HFFc6 (cell line): ENCODE data around the gene ZNF792. TPM values are rescaled to one million over a fixed set of nuclear protein-coding genes. Genes with fewer than 3 reads are reported as not detected.
A peak's percentile ranks its signal among the peaks of the same experiment; 100 is the strongest.
"Not testable (repeated sequence)": the region's sequence is repeated elsewhere in the genome, so short reads cannot be mapped to it uniquely, and the experiment has no call there.

Experiments
- DNase-seq: peaks from one replicate; pipeline ENCODE4 v3.0.0-alpha.2; 2018
- H3K27ac Mint-ChIP-seq: 2 replicates; pipeline ENCODE4 v1.8.0; 2020; ENCODE audit warnings: mild to moderate bottlenecking, mixed read lengths
- H3K27me3 Mint-ChIP-seq: 2 replicates; pipeline ENCODE4 v1.8.0; 2021; ENCODE audit warnings: mild to moderate bottlenecking, moderate library complexity, mixed read lengths; ENCODE audit not compliant: insufficient read depth
- H3K36me3 Mint-ChIP-seq: 2 replicates; pipeline ENCODE4 v1.8.0; 2021; ENCODE audit warnings: low read depth, mixed read lengths
- H3K4me1 Mint-ChIP-seq: 2 replicates; pipeline ENCODE4 v1.8.0; 2020; ENCODE audit warnings: low read depth, mixed read lengths
- H3K4me3 Mint-ChIP-seq: 2 replicates; pipeline ENCODE4 v1.8.0; 2020; ENCODE audit warnings: mild to moderate bottlenecking, moderate library complexity, mixed read lengths
- H3K9me3 Mint-ChIP-seq: 2 replicates; pipeline ENCODE4 v1.8.0; 2020; ENCODE audit warnings: mild to moderate bottlenecking, mixed read lengths
- CTCF ChIP-seq: fragments of 200-600 bp; sonication (generic); IDR thresholded peaks from 2 replicates; pipeline ENCODE4 v1.5.0; 2021; ENCODE audit warnings: antibody characterized with exemption, mild to moderate bottlenecking
- total RNA-seq, 6 experiments: library from RNA; stranded (reverse); fragmentation: NEBNext Ultra II Directional; extraction: Animal tissue kit (Norgen Biotek cat#: 25700); gene quantifications; 2 replicates in 1 of 6; 3 replicates in 5 of 6; pipeline ENCODE4 v1.2.3, GENCODE V29; 2021

The ZNF792 gene
- total RNA-seq, 6 experiments from 2014 or later, result 2.7 to 3.2 (median 3.0) TPM

- no peaks in the 10 kb centered on the region for H3K9me3 Mint-ChIP-seq
- H3K4me3 Mint-ChIP-seq, result peak within 1 kb of the TSS; percentile 95
- H3K4me1 Mint-ChIP-seq, result peaks cover 41% of the 10 kb centered on the region
- H3K36me3 Mint-ChIP-seq, result peaks cover 16% of the 10 kb centered on the region
- TF ChIP-seq CTCF, result no peak
- H3K27ac Mint-ChIP-seq, result peak within 1 kb of the TSS; percentile 93
- peaks cover 2% of the 10 kb centered on the region for H3K27me3 Mint-ChIP-seq
- peak; percentile 61 for DNase-seq
Observed at GRCh38 chr19:34999498-35000337, 35.7 kb upstream of the ZNF792 start, which contains the start of gene GRAMD1A. Gene GRAMD1A (plus strand): TSS chr19:35000323. CDS start chr19:35000479, 156 bp downstream.

DNA sequence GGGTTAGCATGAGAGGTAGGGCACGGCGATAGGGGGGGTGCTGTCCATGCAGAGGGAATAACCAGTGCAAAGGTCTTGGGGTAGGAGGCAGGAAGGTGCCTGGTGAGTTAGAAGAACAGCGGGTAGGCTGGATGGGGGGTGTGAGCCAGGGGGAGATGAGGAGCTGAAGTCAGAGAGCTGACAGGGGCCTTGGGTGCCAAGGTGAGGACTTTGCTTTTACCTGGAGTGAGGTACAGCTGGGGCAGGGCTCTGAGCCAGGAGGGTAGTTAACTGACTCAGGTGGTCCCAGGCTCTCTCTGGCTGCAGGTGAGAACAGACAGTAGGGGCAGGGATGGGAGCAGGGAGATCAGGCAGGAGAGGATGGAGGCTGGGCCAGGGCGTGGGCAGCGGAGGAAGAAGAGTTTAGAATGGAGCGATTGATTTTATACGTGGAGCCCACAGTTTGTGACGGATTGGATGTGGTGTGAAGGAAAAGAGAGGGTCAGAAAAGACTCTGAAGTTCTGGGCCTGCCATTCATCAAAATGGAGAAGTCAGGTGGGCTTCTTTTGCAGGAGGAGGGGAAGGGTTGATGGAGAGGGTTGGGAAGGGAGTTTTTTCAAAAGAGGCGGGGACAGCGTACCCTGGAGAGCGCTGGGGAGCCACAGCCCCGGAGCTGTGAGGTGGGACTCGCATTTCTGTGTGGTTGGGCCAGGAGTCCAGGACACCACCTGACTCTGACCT lies 34.9 kb upstream of the ZNF792 start:
- DNase-seq, result no peak
- TF ChIP-seq CTCF, result no peak

GRCh38 chr19:34998224-34998623 lies 34.2 kb upstream of the ZNF792 start:
- DNase-seq, H3K9me3 Mint-ChIP-seq, H3K27me3 Mint-ChIP-seq, H3K4me3 Mint-ChIP-seq, H3K27ac Mint-ChIP-seq: not testable (repeated sequence)
- Mint-ChIP-seq H3K36me3 (peaks cover 16% of the 10 kb centered on the region), H3K4me1 (peaks cover 30% of the 10 kb centered on the region)

More for the DNA sequence above, 34.9 kb upstream of the ZNF792 start:
- no peaks in the 10 kb centered on the region for H3K9me3 Mint-ChIP-seq
- H3K36me3 Mint-ChIP-seq, result peaks cover 16% of the 10 kb centered on the region
- peak overlapping the region; percentile 93 for H3K27ac Mint-ChIP-seq
- H3K4me3 Mint-ChIP-seq, result peak overlapping the region; percentile 86
- peaks cover 4% of the 10 kb centered on the region for H3K27me3 Mint-ChIP-seq
- peaks cover 35% of the 10 kb centered on the region for H3K4me1 Mint-ChIP-seq

- no peak overlapping the region for H3K4me3 Mint-ChIP-seq
- no peaks in the 10 kb centered on the region for H3K9me3 Mint-ChIP-seq
- DNase-seq, result no peak
- peaks cover 20% of the 10 kb centered on the region for H3K4me1 Mint-ChIP-seq
- H3K27ac Mint-ChIP-seq, result no peak overlapping the region
- H3K27me3 Mint-ChIP-seq, result peaks cover 11% of the 10 kb centered on the region
- peaks cover 6% of the 10 kb centered on the region for H3K36me3 Mint-ChIP-seq
- no peak for TF ChIP-seq CTCF
Observed at GRCh38 chr19:34997071-34997617, 33.1 kb upstream of the ZNF792 start.

- no peak for TF ChIP-seq CTCF
- H3K4me1 Mint-ChIP-seq, result peaks cover 8% of the 10 kb centered on the region
- peaks cover 16% of the 10 kb centered on the region for H3K27me3 Mint-ChIP-seq
- no peak for DNase-seq
- no peak overlapping the region for H3K27ac Mint-ChIP-seq
- no peaks in the 10 kb centered on the region for H3K9me3 Mint-ChIP-seq
- no peaks in the 10 kb centered on the region for H3K36me3 Mint-ChIP-seq
- no peak overlapping the region for H3K4me3 Mint-ChIP-seq
Observed at GRCh38 chr19:34995551-34995950, 31.5 kb upstream of the ZNF792 start.
